ENCODE results near the gene SCAMP5.

SCAMP5 gene

DNA sequence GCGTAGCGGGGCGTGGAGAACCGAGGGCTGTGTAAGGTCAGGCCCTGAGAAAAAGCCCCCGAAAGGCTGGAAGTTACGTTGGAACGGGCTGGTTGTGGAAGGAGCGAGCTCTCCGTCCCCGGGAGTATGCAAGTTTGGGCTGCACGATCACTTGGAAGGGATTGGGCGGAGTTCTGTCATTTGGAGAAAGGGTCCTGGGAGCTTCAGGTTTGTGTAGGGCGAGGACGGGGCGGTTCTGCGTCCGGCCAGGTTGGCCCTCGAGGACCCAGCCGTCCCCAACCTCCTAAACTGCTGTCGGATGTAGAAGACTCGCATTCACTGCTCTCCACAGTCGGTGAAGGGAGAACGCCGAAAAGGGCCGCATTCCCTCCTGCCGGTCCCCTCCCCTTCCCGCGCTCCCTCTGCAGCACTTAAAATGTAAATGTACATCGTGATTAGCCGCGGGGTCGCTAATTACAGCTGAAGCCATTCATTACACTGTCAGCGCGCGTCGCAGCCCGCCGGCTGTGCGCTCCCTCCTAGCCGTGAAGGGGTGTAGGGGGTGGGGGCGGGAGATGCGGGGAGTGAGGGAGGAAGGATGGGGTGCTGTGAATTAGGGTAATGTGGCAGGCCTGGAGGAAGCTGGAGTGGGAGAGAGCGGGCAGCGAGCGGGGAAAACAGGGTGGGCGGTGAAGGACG, 36.3 kb upstream of the SCAMP5 start:
- H3K36me3 ChIP-seq = no peaks in the 10 kb centered on the region
- no peak overlapping the region for H3K4me3 ChIP-seq (ENCODE audit: low read depth in 1 of 2, low read length in 1 of 2)
- no peaks in the 10 kb centered on the region for H3K9me3 ChIP-seq
- TF ChIP-seq, protein P1, sequence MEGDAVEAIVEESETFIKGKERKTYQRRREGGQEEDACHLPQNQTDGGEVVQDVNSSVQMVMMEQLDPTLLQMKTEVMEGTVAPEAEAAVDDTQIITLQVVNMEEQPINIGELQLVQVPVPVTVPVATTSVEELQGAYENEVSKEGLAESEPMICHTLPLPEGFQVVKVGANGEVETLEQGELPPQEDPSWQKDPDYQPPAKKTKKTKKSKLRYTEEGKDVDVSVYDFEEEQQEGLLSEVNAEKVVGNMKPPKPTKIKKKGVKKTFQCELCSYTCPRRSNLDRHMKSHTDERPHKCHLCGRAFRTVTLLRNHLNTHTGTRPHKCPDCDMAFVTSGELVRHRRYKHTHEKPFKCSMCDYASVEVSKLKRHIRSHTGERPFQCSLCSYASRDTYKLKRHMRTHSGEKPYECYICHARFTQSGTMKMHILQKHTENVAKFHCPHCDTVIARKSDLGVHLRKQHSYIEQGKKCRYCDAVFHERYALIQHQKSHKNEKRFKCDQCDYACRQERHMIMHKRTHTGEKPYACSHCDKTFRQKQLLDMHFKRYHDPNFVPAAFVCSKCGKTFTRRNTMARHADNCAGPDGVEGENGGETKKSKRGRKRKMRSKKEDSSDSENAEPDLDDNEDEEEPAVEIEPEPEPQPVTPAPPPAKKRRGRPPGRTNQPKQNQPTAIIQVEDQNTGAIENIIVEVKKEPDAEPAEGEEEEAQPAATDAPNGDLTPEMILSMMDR (IDR thresholded peaks at IDR 0.05) = no peak
- peaks cover 23 to 38% of the 10 kb centered on the region in 2 experiments for H3K4me1 ChIP-seq (ENCODE audit: control insufficient read depth in 1 of 2, insufficient read depth in 1 of 2, low read depth in 1 of 2, low read length in 1 of 2)
- no peak overlapping the region for H3K27ac ChIP-seq
- peaks cover 100% of the 10 kb centered on the region for H3K27me3 ChIP-seq

DNA sequence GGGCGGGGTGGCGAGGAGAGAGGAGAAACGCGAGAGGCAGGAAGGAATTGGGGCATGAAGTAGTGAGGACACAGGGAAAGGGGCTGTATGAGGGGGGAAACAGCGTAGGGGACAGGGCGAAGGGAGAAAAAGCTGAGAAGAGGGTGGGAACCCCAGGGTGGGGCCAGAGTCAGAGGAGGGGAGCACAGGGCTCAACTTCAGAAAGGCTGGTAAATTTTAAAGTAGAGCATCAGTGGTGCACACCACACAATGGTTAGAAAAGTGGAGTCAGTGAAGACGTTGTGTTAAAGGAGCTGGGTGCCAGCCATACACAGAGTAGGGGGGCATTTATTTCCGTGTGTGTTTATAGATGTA, 35.8 kb upstream of the SCAMP5 start:
- TF ChIP-seq, protein P1 (IDR thresholded peaks at IDR 0.05) = no peak
- no peak overlapping the region for H3K4me3 ChIP-seq (ENCODE audit: low read depth in 1 of 2, low read length in 1 of 2)
- H3K27me3 ChIP-seq = peaks cover 98% of the 10 kb centered on the region
- H3K4me1 ChIP-seq (ENCODE audit: control insufficient read depth in 1 of 2, insufficient read depth in 1 of 2, low read depth in 1 of 2, low read length in 1 of 2) = peaks cover 23 to 38% of the 10 kb centered on the region in 2 experiments
- no peaks in the 10 kb centered on the region for H3K36me3 ChIP-seq
- no peaks in the 10 kb centered on the region for H3K9me3 ChIP-seq
- no peak overlapping the region for H3K27ac ChIP-seq

DNA sequence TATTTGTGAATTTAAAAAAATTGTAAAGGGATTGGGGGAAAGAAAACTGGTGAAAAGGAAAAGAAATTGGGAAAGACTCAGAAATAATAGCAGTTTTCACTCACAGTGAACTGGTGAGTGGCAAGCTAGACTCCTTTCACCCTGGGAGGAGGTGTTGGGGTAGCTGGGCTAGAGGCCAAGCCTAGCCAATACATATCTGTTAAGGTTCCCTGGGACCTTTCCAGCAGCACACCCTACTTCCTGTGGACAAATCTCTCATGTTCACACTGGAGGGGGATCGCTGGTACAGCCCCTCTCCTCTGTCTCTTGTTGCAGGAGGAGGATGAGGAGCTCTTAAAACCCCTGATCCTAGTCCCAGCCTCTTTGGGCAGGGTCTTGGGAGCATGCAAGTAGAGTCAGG, 35.1 kb upstream of the SCAMP5 start:
- no peaks in the 10 kb centered on the region for H3K36me3 ChIP-seq
- H3K27ac ChIP-seq = no peak overlapping the region
- H3K4me1 ChIP-seq (ENCODE audit: control insufficient read depth in 1 of 2, insufficient read depth in 1 of 2, low read depth in 1 of 2, low read length in 1 of 2) = peaks cover 23 to 38% of the 10 kb centered on the region in 2 experiments
- peaks cover 94% of the 10 kb centered on the region for H3K27me3 ChIP-seq
- no peak overlapping the region for H3K4me3 ChIP-seq (ENCODE audit: low read depth in 1 of 2, low read length in 1 of 2)
- H3K9me3 ChIP-seq = no peaks in the 10 kb centered on the region
- TF ChIP-seq, protein P1 (IDR thresholded peaks at IDR 0.05) = no peak

DNA sequence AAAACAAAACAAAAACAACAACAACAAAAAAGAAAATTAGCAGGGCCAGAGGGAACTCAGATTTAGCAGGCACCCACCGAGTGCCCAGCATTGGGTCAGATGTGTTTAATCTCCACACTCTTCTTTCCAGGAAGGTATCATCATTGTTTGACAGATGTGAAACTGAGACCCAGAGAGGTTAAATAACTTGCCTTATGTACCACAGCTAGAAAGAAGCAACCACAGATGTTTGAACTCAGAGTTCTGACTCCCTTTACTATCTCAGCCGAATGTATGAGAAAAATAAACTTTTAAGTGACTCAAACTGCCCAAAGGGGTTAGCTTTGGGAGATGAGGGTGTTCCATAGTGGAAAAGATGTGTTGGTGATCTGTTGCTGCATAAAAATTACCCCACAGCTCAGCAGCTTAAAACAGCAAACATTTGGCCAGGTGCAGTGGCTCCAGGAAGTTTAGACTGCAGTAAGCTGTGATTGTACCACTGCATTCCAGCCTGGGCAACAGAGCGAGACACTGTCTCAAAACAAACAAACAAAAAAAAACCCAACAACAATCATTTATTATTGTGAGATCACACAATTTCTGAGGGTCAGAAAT, 34.3 kb upstream of the SCAMP5 start:
- Histone ChIP-seq H3K36me3 (no peaks in the 10 kb centered on the region), H3K4me1 (ENCODE audit: control insufficient read depth in 1 of 2, insufficient read depth in 1 of 2, low read depth in 1 of 2, low read length in 1 of 2) (peaks cover 15 to 31% of the 10 kb centered on the region in 2 experiments), H3K9me3 (no peaks in the 10 kb centered on the region), H3K27me3 (peaks cover 89% of the 10 kb centered on the region), H3K27ac (no peak overlapping the region), H3K4me3 (ENCODE audit: low read depth in 1 of 2, low read length in 1 of 2) (no peak overlapping the region)
- TF ChIP-seq, protein P1 (IDR thresholded peaks at IDR 0.05) = no peak

DNA sequence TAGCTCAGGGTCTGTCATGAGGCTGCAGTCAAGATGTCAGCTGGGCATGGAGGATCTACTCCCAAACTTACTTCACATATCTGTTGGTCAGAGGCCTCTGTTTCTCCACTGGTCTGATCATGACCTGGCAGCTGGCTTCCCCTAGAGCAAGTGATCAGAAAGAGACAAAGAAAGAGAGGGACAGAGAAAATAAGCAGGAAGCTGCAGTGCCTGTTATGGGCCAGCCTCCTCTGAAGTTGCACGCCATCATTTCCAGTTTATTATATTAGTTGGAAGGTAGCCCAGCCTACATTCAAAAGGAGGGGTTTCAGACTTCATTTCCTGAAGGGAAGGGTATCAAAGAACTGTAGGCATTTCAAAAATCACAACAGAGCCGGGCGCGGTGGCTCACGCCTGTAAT, 33.7 kb upstream of the SCAMP5 start:
- H3K36me3 ChIP-seq = no peaks in the 10 kb centered on the region
- TF ChIP-seq, protein P1 (IDR thresholded peaks at IDR 0.05) = no peak
- no peak overlapping the region for H3K27ac ChIP-seq
- peaks cover 12 to 26% of the 10 kb centered on the region in 2 experiments for H3K4me1 ChIP-seq (ENCODE audit: control insufficient read depth in 1 of 2, insufficient read depth in 1 of 2, low read depth in 1 of 2, low read length in 1 of 2)
- no peaks in the 10 kb centered on the region for H3K9me3 ChIP-seq
- H3K4me3 ChIP-seq (ENCODE audit: low read depth in 1 of 2, low read length in 1 of 2) = no peak overlapping the region
- peaks cover 84% of the 10 kb centered on the region for H3K27me3 ChIP-seq
